H9 (cell line): ENCODE measurements around the gene EPHX1. TPM values are rescaled to one million over a fixed set of nuclear protein-coding genes. Genes with fewer than 3 reads are reported as not detected.

ENCODE experiments used
- DNase-seq: peaks from one replicate; pipeline ENCODE4 v3.0.0-alpha.2; 2017
- H2AFZ ChIP-seq: one replicate; pipeline ENCODE4 v1.6.1; 2013; ENCODE audit warnings: mild to moderate bottlenecking, low read length, control low read depth, moderate library complexity
- H2AK5ac ChIP-seq: 2 replicates; pipeline ENCODE4 v1.6.1; 2013; ENCODE audit warnings: low read length, control low read depth, mixed read lengths; ENCODE audit not compliant: insufficient read length
- H2BK120ac ChIP-seq: one replicate; pipeline ENCODE4 v1.6.1; 2013; ENCODE audit warnings: low read depth, mild to moderate bottlenecking, low read length, control low read depth, inconsistent platforms; ENCODE audit not compliant: poor library complexity, severe bottlenecking
- H2BK12ac ChIP-seq: 2 replicates; pipeline ENCODE4 v1.6.1; 2013; ENCODE audit warnings: low read length, control low read depth, mixed read lengths, low read depth; ENCODE audit not compliant: insufficient read length
- H2BK15ac ChIP-seq: 2 replicates; pipeline ENCODE4 v1.6.1; 2013; ENCODE audit warnings: low read depth, low read length, control low read depth
- H2BK20ac ChIP-seq: one replicate; pipeline ENCODE4 v1.6.1; 2013; ENCODE audit warnings: low read depth, mild to moderate bottlenecking, low read length, control low read depth, inconsistent platforms; ENCODE audit not compliant: poor library complexity, severe bottlenecking
- H2BK5ac ChIP-seq: 2 replicates; pipeline ENCODE4 v1.6.1; 2013; ENCODE audit warnings: low read length, control low read depth, mixed read lengths; ENCODE audit not compliant: insufficient read length
- H3K14ac ChIP-seq: 2 replicates; pipeline ENCODE4 v1.6.1; 2013; ENCODE audit warnings: low read length, control low read depth; ENCODE audit not compliant: insufficient read depth
- H3K18ac ChIP-seq: 2 replicates; pipeline ENCODE4 v1.6.1; 2013; ENCODE audit warnings: low read depth, mild to moderate bottlenecking, mixed read lengths, low read length, control low read depth; ENCODE audit not compliant: insufficient read length
- H3K23ac ChIP-seq: 2 replicates; pipeline ENCODE4 v1.6.1; 2013; ENCODE audit warnings: low read length, control low read depth, mixed read lengths, low read depth; ENCODE audit not compliant: insufficient read length
- H3K23me2 ChIP-seq: 2 replicates; pipeline ENCODE4 v1.6.1; 2013; ENCODE audit warnings: low read depth, mild to moderate bottlenecking, mixed read lengths, low read length, control low read depth; ENCODE audit not compliant: insufficient read length, poor library complexity, severe bottlenecking
- H3K27ac ChIP-seq: 2 replicates; pipeline ENCODE4 v1.5.1; 2013; ENCODE audit warnings: low read length, control low read depth, mixed read lengths, low read depth; ENCODE audit not compliant: insufficient read length
- H3K27me3 ChIP-seq: 2 replicates; pipeline ENCODE4 v1.6.1; 2013; ENCODE audit warnings: low read length, control low read depth, inconsistent platforms; ENCODE audit not compliant: insufficient read depth
- H3K4ac ChIP-seq: 2 replicates; pipeline ENCODE4 v1.6.1; 2013; ENCODE audit warnings: low read depth, mild to moderate bottlenecking, control low read depth, inconsistent platforms, low read length, moderate library complexity
- H3K4me1 ChIP-seq: 2 replicates; pipeline ENCODE4 v1.6.1; 2013; ENCODE audit warnings: low read length, control low read depth, inconsistent platforms; ENCODE audit not compliant: insufficient read depth
- H3K4me2 ChIP-seq: 2 replicates; pipeline ENCODE4 v1.6.1; 2013; ENCODE audit warnings: low read length, control low read depth, mixed read lengths; ENCODE audit not compliant: insufficient read length, insufficient read depth
- H3K56ac ChIP-seq: 2 replicates; pipeline ENCODE4 v1.6.1; 2013; ENCODE audit warnings: low read depth, mild to moderate bottlenecking, mixed read lengths, low read length, control low read depth; ENCODE audit not compliant: insufficient read length
- H3K79me1 ChIP-seq: 2 replicates; pipeline ENCODE4 v1.6.1; 2013; ENCODE audit warnings: low read depth, mild to moderate bottlenecking, moderate library complexity, low read length, control low read depth, inconsistent platforms; ENCODE audit not compliant: insufficient read depth, poor library complexity, severe bottlenecking
- H3K79me2 ChIP-seq: 2 replicates; pipeline ENCODE4 v1.6.1; 2013; ENCODE audit warnings: low read length, control low read depth, inconsistent platforms; ENCODE audit not compliant: insufficient read depth
- H3K9ac ChIP-seq: 2 replicates; pipeline ENCODE4 v1.6.1; 2013; ENCODE audit warnings: low read length, control low read depth, mixed read lengths; ENCODE audit not compliant: insufficient read length; ENCODE audit errors: extremely low read depth
- H3K9me3 ChIP-seq: one replicate; pipeline ENCODE4 v1.6.1; 2013; ENCODE audit warnings: low read depth, low read length, inconsistent platforms; ENCODE audit not compliant: control insufficient read depth
- H3T11ph ChIP-seq: one replicate; pipeline ENCODE4 v1.6.1; 2013; ENCODE audit warnings: mild to moderate bottlenecking, low read length, control low read depth, inconsistent platforms
- H4K20me1 ChIP-seq: one replicate; pipeline ENCODE4 v1.6.1; 2013; ENCODE audit not compliant: control insufficient read depth, insufficient read length, insufficient read depth
- H4K5ac ChIP-seq: 2 replicates; pipeline ENCODE4 v1.6.1; 2013; ENCODE audit warnings: low read depth, mild to moderate bottlenecking, mixed read lengths, low read length, control low read depth; ENCODE audit not compliant: insufficient read length
- H4K8ac ChIP-seq: replicated peaks from 2 replicates; pipeline ENCODE4 v1.6.1; 2013; ENCODE audit warnings: low read length, control low read depth, mixed read lengths, low read depth; ENCODE audit not compliant: insufficient read length
- H4K91ac ChIP-seq: 2 replicates; pipeline ENCODE4 v1.6.1; 2013; ENCODE audit warnings: low read depth, mild to moderate bottlenecking, moderate library complexity, mixed read lengths, low read length, control low read depth; ENCODE audit not compliant: insufficient read length
- H3K27ac Mint-ChIP-seq, 3 experiments: 2 replicates in 2 of 3; 3 replicates in 1 of 3; pipeline ENCODE4 v1.8.0; 2020 to 2021; ENCODE audit warnings: mixed read lengths in 3 of 3, mild to moderate bottlenecking in 1 of 3, moderate library complexity in 1 of 3
- H3K27me3 Mint-ChIP-seq: 2 replicates; pipeline ENCODE4 v1.8.0; 2021; ENCODE audit warnings: low read depth, mild to moderate bottlenecking, moderate library complexity, mixed read lengths
- H3K36me3 Mint-ChIP-seq, 3 experiments: 2 replicates in 2 of 3; 3 replicates in 1 of 3; pipeline ENCODE4 v1.8.0; 2020 to 2021; ENCODE audit warnings: low read depth in 3 of 3, mixed read lengths in 3 of 3; ENCODE audit not compliant: insufficient read depth in 1 of 3
- H3K4me1 Mint-ChIP-seq, 2 experiments: 2 replicates each; pipeline ENCODE4 v1.8.0; 2020; ENCODE audit warnings: mixed read lengths in 2 of 2
- H3K4me3 Mint-ChIP-seq, 2 experiments: 2 replicates in 1 of 2; 3 replicates in 1 of 2; pipeline ENCODE4 v1.8.0; 2020 to 2021; ENCODE audit warnings: mild to moderate bottlenecking in 2 of 2, mixed read lengths in 2 of 2, moderate library complexity in 1 of 2
- H3K9me3 Mint-ChIP-seq, 2 experiments: 2 replicates in 1 of 2; 3 replicates in 1 of 2; pipeline ENCODE4 v1.8.0; 2020; ENCODE audit warnings: mild to moderate bottlenecking in 2 of 2, mixed read lengths in 2 of 2, moderate library complexity in 1 of 2
- WGBS: extraction: QIAGEN DNeasy Blood & Tissue Kit; methylation state at CpG from one replicate; pipeline ENCODE4 v1.1.7; 2013; ENCODE audit warnings: missing lambda C conversion rate, low lambda C conversion rate, mixed read lengths; ENCODE audit not compliant: insufficient read length; ENCODE audit errors: extremely low coverage; 5-methylcytosine and 5-hydroxymethylcytosine counted together
- total RNA-seq: library from RNA; stranded (reverse); gene quantifications from 2 replicates; pipeline ENCODE4 v1.2.1, GENCODE V29; 2021
- TF ChIP-seq, protein P1 (sequence below): fragments of 200-600 bp; sonication (generic); conservative IDR thresholded peaks from 3 replicates; pipeline ENCODE4 v1.8.0; 2021; ENCODE audit warnings: antibody characterized with exemption, mild to moderate bottlenecking

Gene EPHX1
- total RNA-seq, 1 experiment from 2014 or later = 40.6 TPM

DNA sequence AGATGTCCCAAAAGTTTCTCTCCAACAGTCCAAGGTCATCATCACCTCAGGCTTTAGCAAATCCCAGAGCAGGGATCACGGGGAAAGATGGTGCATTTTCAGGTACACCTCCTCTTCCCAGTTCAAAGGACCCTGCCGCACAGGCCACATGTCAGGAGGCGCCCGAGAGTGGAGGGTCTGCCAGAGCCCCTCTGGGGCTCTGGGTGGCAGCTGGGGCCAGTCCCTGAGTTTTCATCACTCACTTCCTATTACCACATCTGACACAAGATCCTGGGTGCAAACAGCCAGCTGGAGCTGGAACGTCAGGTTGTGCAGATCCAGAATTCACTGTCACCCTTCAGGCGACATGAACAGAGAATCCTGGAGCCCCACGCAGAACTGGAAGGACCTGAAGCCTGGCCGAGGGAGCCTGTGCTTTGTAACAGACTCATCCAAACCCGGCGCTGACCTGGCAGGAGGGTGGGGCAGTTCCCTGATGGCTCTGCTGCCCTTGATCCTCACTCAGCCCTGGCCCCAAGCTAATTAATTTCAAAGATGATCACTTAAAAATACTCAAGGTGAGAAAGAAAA is 63.4 kb downstream of the EPHX1 start:
- H3K4ac ChIP-seq = no peak overlapping the region
- no peak overlapping the region for H2BK20ac ChIP-seq
- no peak overlapping the region for H3K14ac ChIP-seq
- H2AK5ac ChIP-seq = no peak overlapping the region
- H4K8ac ChIP-seq = no peak overlapping the region
- no peak overlapping the region for H2BK5ac ChIP-seq
- H3K27ac ChIP-seq = no peak overlapping the region
- H2BK12ac ChIP-seq = no peak overlapping the region
- no peak overlapping the region for H3K9ac ChIP-seq
- H2BK120ac ChIP-seq = no peak overlapping the region
- H3K79me2 ChIP-seq = no peaks in the 10 kb centered on the region; the same call in 1 of the 2 replicates
- no peak overlapping the region for H3K4me3 Mint-ChIP-seq
- no peaks in the 10 kb centered on the region for H3K9me3 ChIP-seq
- H3K79me1 ChIP-seq = no peaks in the 10 kb centered on the region
- no peak overlapping the region for H4K5ac ChIP-seq
- no peak overlapping the region for H2AFZ ChIP-seq
- H2BK15ac ChIP-seq = no peak overlapping the region
- no peaks in the 10 kb centered on the region; the same call in 1 of the 2 replicates for H3K4me1 ChIP-seq
- H3K4me1 Mint-ChIP-seq = peaks cover 24 to 35% of the 10 kb centered on the region in 2 experiments
- no CpG with 5 or more reads among the region's 10 CpGs for WGBS
- TF ChIP-seq, protein P1, sequence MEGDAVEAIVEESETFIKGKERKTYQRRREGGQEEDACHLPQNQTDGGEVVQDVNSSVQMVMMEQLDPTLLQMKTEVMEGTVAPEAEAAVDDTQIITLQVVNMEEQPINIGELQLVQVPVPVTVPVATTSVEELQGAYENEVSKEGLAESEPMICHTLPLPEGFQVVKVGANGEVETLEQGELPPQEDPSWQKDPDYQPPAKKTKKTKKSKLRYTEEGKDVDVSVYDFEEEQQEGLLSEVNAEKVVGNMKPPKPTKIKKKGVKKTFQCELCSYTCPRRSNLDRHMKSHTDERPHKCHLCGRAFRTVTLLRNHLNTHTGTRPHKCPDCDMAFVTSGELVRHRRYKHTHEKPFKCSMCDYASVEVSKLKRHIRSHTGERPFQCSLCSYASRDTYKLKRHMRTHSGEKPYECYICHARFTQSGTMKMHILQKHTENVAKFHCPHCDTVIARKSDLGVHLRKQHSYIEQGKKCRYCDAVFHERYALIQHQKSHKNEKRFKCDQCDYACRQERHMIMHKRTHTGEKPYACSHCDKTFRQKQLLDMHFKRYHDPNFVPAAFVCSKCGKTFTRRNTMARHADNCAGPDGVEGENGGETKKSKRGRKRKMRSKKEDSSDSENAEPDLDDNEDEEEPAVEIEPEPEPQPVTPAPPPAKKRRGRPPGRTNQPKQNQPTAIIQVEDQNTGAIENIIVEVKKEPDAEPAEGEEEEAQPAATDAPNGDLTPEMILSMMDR = no peak
- no peaks in the 10 kb centered on the region for H4K20me1 ChIP-seq
- H3K36me3 Mint-ChIP-seq = peaks cover 37 to 83% (median 51%) of the 10 kb centered on the region in 3 experiments; a peak in 6 of 7 replicates
- H3K27me3 ChIP-seq = no peaks in the 10 kb centered on the region
- no peak overlapping the region for H3K18ac ChIP-seq
- no peak overlapping the region for H3K56ac ChIP-seq
- no peak overlapping the region for H3K4me2 ChIP-seq
- peak overlapping the region; percentile 3 to 51 (median 7); a peak in 2 of 7 replicates for H3K27ac Mint-ChIP-seq
- no peaks in the 10 kb centered on the region for H3K9me3 Mint-ChIP-seq
- DNase-seq = no peak
- no peak overlapping the region for H3T11ph ChIP-seq
- H3K23ac ChIP-seq = no peak overlapping the region
- no peaks in the 10 kb centered on the region for H3K23me2 ChIP-seq
- no peaks in the 10 kb centered on the region for H3K27me3 Mint-ChIP-seq
- H4K91ac ChIP-seq = no peak overlapping the region
